Thyroid gland (tissue), 4 donors: ENCODE results near the gene LRRK2.

Experiments
- POLR2A ChIP-seq, 2 donors: fragments of 450-650 bp; IDR thresholded peaks; one replicate each; pipeline ENCODE4 v1.6.1; 2017; ENCODE audit warnings: antibody characterized with exemption in 2 of 2, mild to moderate bottlenecking in 2 of 2, moderate library complexity in 1 of 2
- TF ChIP-seq, protein P1 (sequence below), 6 experiments: fragments of 200-600 bp in 3 of 6; fragments of 450-650 bp in 3 of 6; sonication (generic) in 3 of 6; IDR thresholded peaks; one replicate each; pipeline ENCODE4 v1.5.1; 2016 to 2019; ENCODE audit warnings: antibody characterized with exemption in 6 of 6, mild to moderate bottlenecking in 2 of 6, inconsistent platforms in 1 of 6, moderate library complexity in 1 of 6

DNA sequence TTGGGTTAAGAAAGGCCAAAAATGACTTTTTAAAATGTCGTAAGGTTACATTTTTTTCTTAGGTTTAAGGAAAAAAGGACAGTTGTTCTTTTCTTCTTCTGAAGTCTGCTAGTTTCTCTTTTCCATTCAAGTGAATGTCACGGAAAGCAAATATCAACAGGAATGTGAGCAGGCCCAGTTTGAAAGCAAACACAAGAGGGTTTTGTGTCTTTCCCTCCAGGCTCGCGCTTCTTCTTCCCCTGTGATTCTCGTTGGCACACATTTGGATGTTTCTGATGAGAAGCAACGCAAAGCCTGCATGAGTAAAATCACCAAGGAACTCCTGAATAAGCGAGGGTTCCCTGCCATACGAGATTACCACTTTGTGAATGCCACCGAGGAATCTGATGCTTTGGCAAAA, 85.4 kb downstream of the LRRK2 start:
- TF ChIP-seq, protein P1, sequence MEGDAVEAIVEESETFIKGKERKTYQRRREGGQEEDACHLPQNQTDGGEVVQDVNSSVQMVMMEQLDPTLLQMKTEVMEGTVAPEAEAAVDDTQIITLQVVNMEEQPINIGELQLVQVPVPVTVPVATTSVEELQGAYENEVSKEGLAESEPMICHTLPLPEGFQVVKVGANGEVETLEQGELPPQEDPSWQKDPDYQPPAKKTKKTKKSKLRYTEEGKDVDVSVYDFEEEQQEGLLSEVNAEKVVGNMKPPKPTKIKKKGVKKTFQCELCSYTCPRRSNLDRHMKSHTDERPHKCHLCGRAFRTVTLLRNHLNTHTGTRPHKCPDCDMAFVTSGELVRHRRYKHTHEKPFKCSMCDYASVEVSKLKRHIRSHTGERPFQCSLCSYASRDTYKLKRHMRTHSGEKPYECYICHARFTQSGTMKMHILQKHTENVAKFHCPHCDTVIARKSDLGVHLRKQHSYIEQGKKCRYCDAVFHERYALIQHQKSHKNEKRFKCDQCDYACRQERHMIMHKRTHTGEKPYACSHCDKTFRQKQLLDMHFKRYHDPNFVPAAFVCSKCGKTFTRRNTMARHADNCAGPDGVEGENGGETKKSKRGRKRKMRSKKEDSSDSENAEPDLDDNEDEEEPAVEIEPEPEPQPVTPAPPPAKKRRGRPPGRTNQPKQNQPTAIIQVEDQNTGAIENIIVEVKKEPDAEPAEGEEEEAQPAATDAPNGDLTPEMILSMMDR (IDR thresholded peaks at IDR 0.05): no peak
- no peak for TF ChIP-seq POLR2A (IDR thresholded peaks at IDR 0.05)
